ENCODE data around the gene JUNB.
A peak's percentile ranks its signal among the peaks of the same experiment; 100 is the strongest.

The JUNB gene

GRCh38 chr19:12841094-12841493, 49.8 kb downstream of the JUNB start:
- H3K27me3 ChIP-seq (ENCODE audit: low read depth): no peaks in the 10 kb centered on the region
- H3K9me3 ChIP-seq: no peaks in the 10 kb centered on the region
- H3K4me1 ChIP-seq: peaks cover 8% of the 10 kb centered on the region
- peak in 1 of 2 experiments; percentile 20 for DNase-seq (ENCODE audit: low spot score in 2 of 2)
- in situ Hi-C loops (cut with MboI; ENCODE audit: low sequenced_read_pairs): no loop called here
- H3K4me3 ChIP-seq: no peak overlapping the region
- peaks cover 18% of the 10 kb centered on the region; the same call in 1 of the 2 replicates for H3K36me3 ChIP-seq (replicated peaks)

GRCh38 chr19:12842511-12842910, 51.2 kb downstream of the JUNB start:
- in situ Hi-C loops (cut with MboI; ENCODE audit: low sequenced_read_pairs): no loop called here
- Histone ChIP-seq H3K4me3 (no peak overlapping the region), H3K36me3 (replicated peaks) (peaks cover 20% of the 10 kb centered on the region), H3K4me1 (peaks cover 11% of the 10 kb centered on the region), H3K9me3 (no peaks in the 10 kb centered on the region), H3K27me3 (ENCODE audit: low read depth) (no peaks in the 10 kb centered on the region)
- no peak for DNase-seq (ENCODE audit: low spot score in 2 of 2)
